Measurements from ENCODE around the gene PHKA2.
"Not testable (repeated sequence)": the region's sequence is repeated elsewhere in the genome, so short reads cannot be mapped to it uniquely, and the experiment has no call there.

DNA sequence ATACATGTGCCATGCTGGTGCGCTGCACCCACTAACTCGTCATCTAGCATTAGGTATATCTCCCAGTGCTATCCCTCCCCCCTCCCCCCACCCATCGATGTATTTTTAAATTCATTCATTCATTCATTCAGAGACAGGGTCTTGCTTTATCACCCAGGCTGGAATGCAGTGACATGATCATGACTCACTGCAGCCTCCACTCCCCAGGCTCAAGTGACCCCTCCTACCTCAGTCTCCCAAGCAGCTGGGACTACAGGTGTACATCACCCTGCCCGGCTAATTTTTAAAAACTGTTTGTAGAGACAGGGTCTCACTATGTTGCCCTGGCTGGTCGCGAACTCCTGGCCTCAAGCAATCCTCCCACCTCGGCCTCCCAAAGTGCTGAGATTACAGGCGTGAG lies 32.7 kb upstream of the PHKA2 start:
- TF ChIP-seq, protein P1, sequence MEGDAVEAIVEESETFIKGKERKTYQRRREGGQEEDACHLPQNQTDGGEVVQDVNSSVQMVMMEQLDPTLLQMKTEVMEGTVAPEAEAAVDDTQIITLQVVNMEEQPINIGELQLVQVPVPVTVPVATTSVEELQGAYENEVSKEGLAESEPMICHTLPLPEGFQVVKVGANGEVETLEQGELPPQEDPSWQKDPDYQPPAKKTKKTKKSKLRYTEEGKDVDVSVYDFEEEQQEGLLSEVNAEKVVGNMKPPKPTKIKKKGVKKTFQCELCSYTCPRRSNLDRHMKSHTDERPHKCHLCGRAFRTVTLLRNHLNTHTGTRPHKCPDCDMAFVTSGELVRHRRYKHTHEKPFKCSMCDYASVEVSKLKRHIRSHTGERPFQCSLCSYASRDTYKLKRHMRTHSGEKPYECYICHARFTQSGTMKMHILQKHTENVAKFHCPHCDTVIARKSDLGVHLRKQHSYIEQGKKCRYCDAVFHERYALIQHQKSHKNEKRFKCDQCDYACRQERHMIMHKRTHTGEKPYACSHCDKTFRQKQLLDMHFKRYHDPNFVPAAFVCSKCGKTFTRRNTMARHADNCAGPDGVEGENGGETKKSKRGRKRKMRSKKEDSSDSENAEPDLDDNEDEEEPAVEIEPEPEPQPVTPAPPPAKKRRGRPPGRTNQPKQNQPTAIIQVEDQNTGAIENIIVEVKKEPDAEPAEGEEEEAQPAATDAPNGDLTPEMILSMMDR (IDR thresholded peaks at IDR 0.05) = not testable (repeated sequence)
- not testable (repeated sequence) for TF ChIP-seq POLR2A, EP300, POLR2AphosphoS5 (IDR thresholded peaks at IDR 0.05)

All from suprapubic skin (tissue), 4 donors.